Activated B cell treated with CpG ODN at 0.5 μM for 24 hours (primary cell): Measurements from ENCODE around the gene AGXT2. TPM values are rescaled to one million over a fixed set of nuclear protein-coding genes. Genes with fewer than 3 reads are reported as not detected.

Experiments
- ATAC-seq: fragments of 200-7000 bp; cut with Tn5 transposase; one replicate; pipeline ENCODE4 v1.10.0; 2021; ENCODE audit warnings: low read depth, mild to moderate bottlenecking, moderate library complexity
- CTCF ChIA-PET: fragments of 350-600 bp; sonication (Branson Sonifier 250); formaldehyde crosslinking; loops from one replicate; lab custom pipeline; 2021; ENCODE audit warnings: antibody characterized with exemption; lab: Charles Lee
- POLR2A ChIA-PET: fragments of 350-600 bp; sonication (Branson Sonifier 250); formaldehyde crosslinking; loops from one replicate; lab custom pipeline; 2021; ENCODE audit warnings: antibody characterized with exemption; lab: Charles Lee
- DNase-seq: peaks from one replicate; pipeline ENCODE4 v3.0.0; 2022
- H3K27ac Mint-ChIP-seq: one replicate; pipeline ENCODE4 v1.8.0; 2020; ENCODE audit warnings: mixed read lengths
- H3K27me3 Mint-ChIP-seq: one replicate; pipeline ENCODE4 v1.8.0; 2021; ENCODE audit warnings: mixed read lengths
- H3K36me3 Mint-ChIP-seq: one replicate; pipeline ENCODE4 v1.8.0; 2021; ENCODE audit warnings: low read depth, mixed read lengths
- H3K4me1 Mint-ChIP-seq: one replicate; pipeline ENCODE4 v1.8.0; 2021; ENCODE audit warnings: mixed read lengths
- H3K4me3 Mint-ChIP-seq: one replicate; pipeline ENCODE4 v1.8.0; 2020; ENCODE audit warnings: mild to moderate bottlenecking, mixed read lengths
- H3K9me3 Mint-ChIP-seq: one replicate; pipeline ENCODE4 v1.8.0; 2020; ENCODE audit warnings: mixed read lengths
- CTCF ChIP-seq: fragments of 200-600 bp; IDR thresholded peaks from one replicate; pipeline ENCODE4 v1.8.0; 2022; ENCODE audit warnings: antibody characterized with exemption, mild to moderate bottlenecking
- intact Hi-C: fragments of 100-400 bp; cut with micrococcal nuclease; formaldehyde crosslinking; loops from one replicate; pipeline ENCODE4 v1.15.1; 2024
- total RNA-seq: library from RNA; stranded (reverse); gene quantifications from 2 replicates; pipeline ENCODE4 v1.2.3, GENCODE V29; 2022

Gene AGXT2
- total RNA-seq, 1 donor from 2014 or later, result not detected

GRCh38 chr5:35082530-35082929 is 34.8 kb upstream of the AGXT2 start:
- Mint-ChIP-seq H3K4me1 (no peaks in the 10 kb centered on the region), H3K36me3 (no peaks in the 10 kb centered on the region), H3K27me3 (peaks cover 3% of the 10 kb centered on the region), H3K4me3 (no peak overlapping the region), H3K9me3 (no peaks in the 10 kb centered on the region), H3K27ac (no peak overlapping the region)
- CTCF ChIA-PET, result no interaction called here
- intact Hi-C loops, result no loop called here
- ATAC-seq (no peak), DNase-seq (no peak)
- TF ChIP-seq CTCF, result no peak
- POLR2A ChIA-PET, result no interaction called here

GRCh38 chr5:35081134-35081533 is 33.4 kb upstream of the AGXT2 start:
- H3K36me3 Mint-ChIP-seq, result no peaks in the 10 kb centered on the region
- ATAC-seq (no peak), DNase-seq (no peak)
- H3K4me1 Mint-ChIP-seq, result no peaks in the 10 kb centered on the region
- intact Hi-C loops, result no loop called here
- ChIA-PET POLR2A (no interaction called here), CTCF (no interaction called here)
- H3K4me3 Mint-ChIP-seq, result no peak overlapping the region
- H3K9me3 Mint-ChIP-seq, result no peaks in the 10 kb centered on the region
- no peaks in the 10 kb centered on the region for H3K27me3 Mint-ChIP-seq
- no peak for TF ChIP-seq CTCF
- no peak overlapping the region for H3K27ac Mint-ChIP-seq

- Mint-ChIP-seq H3K27me3 (peaks cover 4% of the 10 kb centered on the region), H3K27ac (no peak overlapping the region), H3K36me3 (no peaks in the 10 kb centered on the region), H3K4me1 (no peaks in the 10 kb centered on the region), H3K4me3 (no peak overlapping the region), H3K9me3 (peaks cover 3% of the 10 kb centered on the region)
- ChIA-PET CTCF (interaction anchor here (0.6 kb wide), 1 partner anchor 585 kb away, joined by 3 read pairs; no protein-coding TSS in a partner anchor), POLR2A (no interaction called here)
- TF ChIP-seq CTCF, result no peak
- intact Hi-C loops, result no loop called here
- DNase-seq, result no peak
- ATAC-seq, result no peak
Observed at GRCh38 chr5:35073160-35073559, 25.4 kb upstream of the AGXT2 start.

GRCh38 chr5:35069188-35069587 is 21.4 kb upstream of the AGXT2 start:
- H3K4me3 Mint-ChIP-seq, result no peak overlapping the region
- H3K27ac Mint-ChIP-seq, result no peak overlapping the region
- no peak for TF ChIP-seq CTCF
- H3K9me3 Mint-ChIP-seq, result peaks cover 3% of the 10 kb centered on the region
- H3K36me3 Mint-ChIP-seq, result no peaks in the 10 kb centered on the region
- intact Hi-C loops, result no loop called here
- ChIA-PET POLR2A (no interaction called here), CTCF (no interaction called here)
- DNase-seq (no peak), ATAC-seq (no peak)
- peaks cover 12% of the 10 kb centered on the region for H3K4me1 Mint-ChIP-seq
- H3K27me3 Mint-ChIP-seq, result no peaks in the 10 kb centered on the region

- Mint-ChIP-seq H3K36me3 (no peaks in the 10 kb centered on the region), H3K9me3 (no peaks in the 10 kb centered on the region), H3K4me3 (no peak overlapping the region), H3K27ac (no peak overlapping the region), H3K4me1 (peaks cover 12% of the 10 kb centered on the region), H3K27me3 (peaks cover 6% of the 10 kb centered on the region)
- ChIA-PET CTCF (no interaction called here), POLR2A (no interaction called here)
- ATAC-seq, result no peak
- intact Hi-C loops, result no loop called here
- no peak for DNase-seq
- no peak for TF ChIP-seq CTCF
Observed at GRCh38 chr5:35067985-35068384, 20.2 kb upstream of the AGXT2 start.
